K562 (cell line): Measurements from ENCODE around the gene OTULIN. TPM values are rescaled to one million over a fixed set of nuclear protein-coding genes. Genes with fewer than 3 reads are reported as not detected.
A peak's percentile ranks its signal among the peaks of the same experiment; 100 is the strongest.

Experiments used
- HDAC6 ChIP-seq: IDR thresholded peaks from 2 replicates; pipeline ENCODE4 v1.6.1; 2012; ENCODE audit warnings: low read depth, mild to moderate bottlenecking, control low read depth, inconsistent platforms, low read length, moderate library complexity
- MECOM ChIP-seq: fragments of 250-450 bp; sonication (Bioruptor Pico); IDR thresholded peaks from 2 replicates; pipeline ENCODE4 v1.8.0; 2022; ENCODE audit warnings: inconsistent platforms
- MGA ChIP-seq: fragments of 450-650 bp; IDR thresholded peaks from 2 replicates; pipeline ENCODE4 v1.6.1; 2016; ENCODE audit warnings: mild to moderate bottlenecking, moderate library complexity
- NFIC ChIP-seq: fragments of 450-650 bp; IDR thresholded peaks from 2 replicates; pipeline ENCODE4 v1.6.1; 2017; ENCODE audit warnings: mild to moderate bottlenecking, inconsistent platforms
- XRCC5 ChIP-seq: fragments of 200-400 bp; formaldehyde crosslinking; IDR thresholded peaks from 2 replicates; pipeline ENCODE4 v1.6.1; 2017; ENCODE audit warnings: low read depth, mild to moderate bottlenecking, low read length
- ZFP36 ChIP-seq: fragments of 150-350 bp; IDR thresholded peaks from 2 replicates; pipeline ENCODE4 v1.6.1; 2018; ENCODE audit warnings: low read length, low read depth; ENCODE audit not compliant: partially characterized antibody
- ZKSCAN3 ChIP-seq: fragments of 250-450 bp; sonication (Bioruptor Pico); IDR thresholded peaks from 2 replicates; pipeline ENCODE4 v1.4.0; 2020
- ZNF316 ChIP-seq: fragments of 450-650 bp; IDR thresholded peaks from 2 replicates; pipeline ENCODE4 v1.6.1; 2016
- ZNF436 ChIP-seq: fragments of 250-450, 450-650 bp; sonication (Bioruptor Pico); formaldehyde crosslinking; IDR thresholded peaks from 2 replicates; pipeline ENCODE4 v1.7.0; 2020; ENCODE audit warnings: mild to moderate bottlenecking
- ZNF57 ChIP-seq: fragments of 450-650 bp; formaldehyde crosslinking; IDR thresholded peaks from 2 replicates; pipeline ENCODE4 v1.4.0; 2020; ENCODE audit warnings: mild to moderate bottlenecking, moderate library complexity
- polyA plus RNA-seq, 8 experiments: library from polyadenylated mRNA; depleted of rRNA in 4 of 8; stranded (reverse) in 5 of 8; unstranded in 3 of 8; fragments of >200 nt; fragmentation: Nextera tagmentation in 2 of 8; fragmentation: Illumina TruSeq in 1 of 8; extraction: Ambion mirVana in 2 of 8; extraction: Trizol in 1 of 8; gene quantifications; 2 replicates each; pipeline versions ENCODE4 v1.2.1 to v1.2.3, GENCODE V29; 2011 to 2014; ENCODE audit warnings: inconsistent platforms in 1 of 8, missing spikeins in 1 of 8
- total RNA-seq, 7 experiments: library from RNA; depleted of rRNA in 6 of 7; stranded (reverse); fragments of >200 nt in 6 of 7; fragmentation: Illumina TruSeq in 2 of 7; extraction: Trizol in 2 of 7; gene quantifications; 2 replicates each; pipeline versions ENCODE4 v1.2.1 to v1.2.3, GENCODE V29; 2011 to 2021; ENCODE audit warnings: low replicate concordance in 1 of 7
- TF ChIP-seq, protein P1 (sequence below): sonication (generic); formaldehyde crosslinking; IDR thresholded peaks from 2 replicates; pipeline ENCODE4 v1.8.0; 2022; ENCODE audit warnings: mild to moderate bottlenecking, missing genetic modification reagents
- TF ChIP-seq, protein P2 (sequence below), 2 experiments: fragments of 450-650 bp in 1 of 2; sonication (generic) in 1 of 2; formaldehyde crosslinking; conservative IDR thresholded peaks; 2 replicates each; pipeline versions ENCODE4 v1.4.0 to v1.8.1; 2020 to 2022; ENCODE audit warnings: mild to moderate bottlenecking in 1 of 2, missing genetic modification reagents in 1 of 2
- TF ChIP-seq, protein P3 (sequence below), 2 experiments: fragments of 250-450 bp in 1 of 2; fragments of 450-650 bp in 1 of 2; sonication (Bioruptor Pico) in 1 of 2; IDR thresholded peaks; 2 replicates each; pipeline versions ENCODE4 v1.6.1 to v1.8.0; 2016 to 2021; ENCODE audit warnings: mild to moderate bottlenecking in 2 of 2, moderate library complexity in 2 of 2, missing compliant biosample characterization in 1 of 2, missing genetic modification characterization in 1 of 2

Gene OTULIN
- total and polyA plus RNA-seq, 9 of the 15 experiments (the other 6 are each of a cell fraction or from before 2014, with no cell fraction given): 3.3 to 33.6 (median 20.1) TPM

GRCh38 chr5:14676320-14676719, 11.8 kb downstream of the OTULIN start (continued):
- TF ChIP-seq, protein P1, sequence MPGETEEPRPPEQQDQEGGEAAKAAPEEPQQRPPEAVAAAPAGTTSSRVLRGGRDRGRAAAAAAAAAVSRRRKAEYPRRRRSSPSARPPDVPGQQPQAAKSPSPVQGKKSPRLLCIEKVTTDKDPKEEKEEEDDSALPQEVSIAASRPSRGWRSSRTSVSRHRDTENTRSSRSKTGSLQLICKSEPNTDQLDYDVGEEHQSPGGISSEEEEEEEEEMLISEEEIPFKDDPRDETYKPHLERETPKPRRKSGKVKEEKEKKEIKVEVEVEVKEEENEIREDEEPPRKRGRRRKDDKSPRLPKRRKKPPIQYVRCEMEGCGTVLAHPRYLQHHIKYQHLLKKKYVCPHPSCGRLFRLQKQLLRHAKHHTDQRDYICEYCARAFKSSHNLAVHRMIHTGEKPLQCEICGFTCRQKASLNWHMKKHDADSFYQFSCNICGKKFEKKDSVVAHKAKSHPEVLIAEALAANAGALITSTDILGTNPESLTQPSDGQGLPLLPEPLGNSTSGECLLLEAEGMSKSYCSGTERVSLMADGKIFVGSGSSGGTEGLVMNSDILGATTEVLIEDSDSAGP (CRISPR knock-in tag): no peak
- TF ChIP-seq NFIC: no peak
- TF ChIP-seq ZKSCAN3 (CRISPR knock-in tag): no peak
- no peak for TF ChIP-seq HDAC6
- no peak for TF ChIP-seq ZNF57 (CRISPR knock-in tag)
- TF ChIP-seq, protein P2, sequence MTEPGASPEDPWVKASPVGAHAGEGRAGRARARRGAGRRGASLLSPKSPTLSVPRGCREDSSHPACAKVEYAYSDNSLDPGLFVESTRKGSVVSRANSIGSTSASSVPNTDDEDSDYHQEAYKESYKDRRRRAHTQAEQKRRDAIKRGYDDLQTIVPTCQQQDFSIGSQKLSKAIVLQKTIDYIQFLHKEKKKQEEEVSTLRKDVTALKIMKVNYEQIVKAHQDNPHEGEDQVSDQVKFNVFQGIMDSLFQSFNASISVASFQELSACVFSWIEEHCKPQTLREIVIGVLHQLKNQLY (CRISPR knock-in tag; conservative IDR thresholded peaks at IDR 0.05): no peak
- TF ChIP-seq MGA: 0 out of 2 replicates have a peak, but pooled peaks have one; percentile 29
- TF ChIP-seq XRCC5: peak; percentile 58; the same call in 1 of the 2 replicates
- TF ChIP-seq ZNF316: peak; percentile 45
- TF ChIP-seq ZNF436 (CRISPR knock-in tag): no peak
- TF ChIP-seq ZFP36: no peak
- TF ChIP-seq, protein P3, sequence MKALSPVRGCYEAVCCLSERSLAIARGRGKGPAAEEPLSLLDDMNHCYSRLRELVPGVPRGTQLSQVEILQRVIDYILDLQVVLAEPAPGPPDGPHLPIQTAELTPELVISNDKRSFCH (CRISPR knock-in tag; IDR thresholded peaks at IDR 0.05): no peak
- TF ChIP-seq, protein P3 (tag; IDR thresholded peaks at IDR 0.05): no peak
- no peak for TF ChIP-seq MECOM (CRISPR knock-in tag)
